Activated T-helper 9 cell treated with anti-CD3 and anti-CD28 coated beads, Interleukin-2, amount 50 U/mL, for 16 hours (primary cell): Measurements from ENCODE around the gene ELMOD2.
A peak's percentile ranks its signal among the peaks of the same experiment; 100 is the strongest.
"Not testable (repeated sequence)": the region's sequence is repeated elsewhere in the genome, so short reads cannot be mapped to it uniquely, and the experiment has no call there.

Source experiments
- DNase-seq: peaks from one replicate; pipeline ENCODE4 v3.0.0-alpha.2; 2020; ENCODE audit warnings: low read depth

The ELMOD2 gene

GRCh38 chr4:140523857-140524742 is at the start of gene ELMOD2:
ELMOD2 (plus strand) TSS chr4:140524168; CDS start chr4:140525429, 1,261 bp downstream.
- DNase-seq = peak; percentile 98

- DNase-seq = no peak
These were observed 40.5 kb upstream of the ELMOD2 start for GRCh38 chr4:140483445-140483844.

- no peak for DNase-seq
These were observed 38.0 kb upstream of the ELMOD2 start for GRCh38 chr4:140485939-140486338.

- DNase-seq = no peak
These were observed 26.6 kb upstream of the ELMOD2 start for GRCh38 chr4:140497405-140497746.

- no peak for DNase-seq
These were observed 26.0 kb upstream of the ELMOD2 start, which contains the start of gene MGAT4D for GRCh38 chr4:140497747-140498636. MGAT4D (minus strand) TSS chr4:140498293; CDS start chr4:140498222, 71 bp downstream.

GRCh38 chr4:140499391-140499790 is 24.6 kb upstream of the ELMOD2 start:
- no peak for DNase-seq

GRCh38 chr4:140504261-140504660 is 19.7 kb upstream of the ELMOD2 start:
- DNase-seq = no peak

GRCh38 chr4:140513765-140514164 is 10.2 kb upstream of the ELMOD2 start:
- DNase-seq = not testable (repeated sequence)

GRCh38 chr4:140515423-140515822 is 8.5 kb upstream of the ELMOD2 start:
- DNase-seq = no peak

GRCh38 chr4:140523370-140523856 is 555 bp upstream of the ELMOD2 start:
- no peak for DNase-seq

GRCh38 chr4:140529434-140529833 is 5.5 kb downstream of the ELMOD2 start:
- no peak for DNase-seq

- DNase-seq = no peak
These were observed 10.0 kb downstream of the ELMOD2 start for GRCh38 chr4:140533951-140534480.

GRCh38 chr4:140556372-140557085 is 32.6 kb downstream of the ELMOD2 start:
- no peak for DNase-seq

GRCh38 chr4:140557831-140558435 is 34.0 kb downstream of the ELMOD2 start:
- no peak for DNase-seq

GRCh38 chr4:140559696-140560095 is 35.7 kb downstream of the ELMOD2 start:
- no peak for DNase-seq

GRCh38 chr4:140568507-140569306 is 44.7 kb downstream of the ELMOD2 start, which contains the start of gene UCP1:
UCP1 (minus strand) TSS chr4:140568961; CDS start chr4:140568729, 232 bp downstream.
- DNase-seq = no peak

GRCh38 chr4:140569307-140569638 is 45.3 kb downstream of the ELMOD2 start:
- no peak for DNase-seq

GRCh38 chr4:140571620-140572019 is 47.7 kb downstream of the ELMOD2 start:
- no peak for DNase-seq

- DNase-seq = no peak
These were observed 51.5 kb downstream of the ELMOD2 start for GRCh38 chr4:140575489-140575888.

- no peak for DNase-seq
These were observed 55.3 kb downstream of the ELMOD2 start for GRCh38 chr4:140579278-140579677.
